Upper lobe of left lung (tissue), 4 donors: ENCODE results near the gene XRRA1.

Source experiments
- CTCF ChIP-seq, 6 experiments: fragments of 450-650 bp in 4 of 6; fragments of 200-600 bp in 2 of 6; sonication (generic) in 2 of 6; IDR thresholded peaks; one replicate each; pipeline ENCODE4 v1.5.1; 2016 to 2019; ENCODE audit warnings: antibody characterized with exemption in 6 of 6
- POLR2A ChIP-seq, 4 donors: fragments of 450-650 bp; IDR thresholded peaks; one replicate each; pipeline ENCODE4 v1.5.1; 2016 to 2017; ENCODE audit warnings: antibody characterized with exemption in 4 of 4, mild to moderate bottlenecking in 2 of 4
- POLR2AphosphoS5 ChIP-seq, 2 donors: sonication (generic); formaldehyde crosslinking; IDR thresholded peaks; one replicate each; pipeline ENCODE4 v1.5.1; 2017; ENCODE audit warnings: antibody characterized with exemption in 2 of 2

GRCh38 chr11:74839446-74839845, 109.4 kb downstream of the XRRA1 start:
- TF ChIP-seq CTCF (IDR thresholded peaks at IDR 0.05) (no peak), POLR2AphosphoS5 (IDR thresholded peaks at IDR 0.05) (no peak), POLR2A (IDR thresholded peaks at IDR 0.05) (no peak)
